Hematopoietic multipotent progenitor cell treated with erythropoietin and hydrocortisone succinate and interleukin-3 and kit ligand, for 8 days (in vitro differentiated cells): ENCODE data around the gene MYO9B.
A peak's percentile ranks its signal among the peaks of the same experiment; 100 is the strongest.
"Not testable (repeated sequence)": the region's sequence is repeated elsewhere in the genome, so short reads cannot be mapped to it uniquely, and the experiment has no call there.

Experiments used
- DNase-seq: peaks from one replicate; pipeline ENCODE4 v3.0.0-alpha.2; 2015

The MYO9B gene

GRCh38 chr19:17121736-17122293 is 46.2 kb downstream of the MYO9B start:
- no peak for DNase-seq

- DNase-seq = no peak
Measured at GRCh38 chr19:17123041-17123440, 47.5 kb downstream of the MYO9B start.

GRCh38 chr19:17124025-17124424 is 48.4 kb downstream of the MYO9B start:
- no peak for DNase-seq

GRCh38 chr19:17125062-17125727 is 49.6 kb downstream of the MYO9B start:
- DNase-seq = no peak

GRCh38 chr19:17125728-17126677 is 50.4 kb downstream of the MYO9B start:
- peak; percentile 44 for DNase-seq

GRCh38 chr19:17127671-17128070 is 52.1 kb downstream of the MYO9B start:
- no peak for DNase-seq

GRCh38 chr19:17128403-17128802 is 52.8 kb downstream of the MYO9B start:
- DNase-seq = no peak

- no peak for DNase-seq
Measured at GRCh38 chr19:17128820-17129219, 53.2 kb downstream of the MYO9B start.

GRCh38 chr19:17129377-17129776 is 53.8 kb downstream of the MYO9B start:
- DNase-seq = no peak

- DNase-seq = peak; percentile 57
Measured at GRCh38 chr19:17135001-17135853, 59.6 kb downstream of the MYO9B start.

GRCh38 chr19:17136021-17136420 is 60.4 kb downstream of the MYO9B start:
- no peak for DNase-seq

- DNase-seq = no peak
Measured at GRCh38 chr19:17136617-17137016, 61.0 kb downstream of the MYO9B start.

GRCh38 chr19:17137417-17137816 is 61.8 kb downstream of the MYO9B start:
- peak; percentile 49 for DNase-seq

- peak; percentile 29 for DNase-seq
Measured at GRCh38 chr19:17138052-17138846, 62.7 kb downstream of the MYO9B start.

- no peak for DNase-seq
Measured at GRCh38 chr19:17138937-17139598, 63.5 kb downstream of the MYO9B start.

GRCh38 chr19:17144771-17145170 is 69.2 kb downstream of the MYO9B start:
- not testable (repeated sequence) for DNase-seq

GRCh38 chr19:17145546-17146497 is 70.2 kb downstream of the MYO9B start:
- no peak for DNase-seq

- no peak for DNase-seq
Measured at GRCh38 chr19:17148130-17148529, 72.6 kb downstream of the MYO9B start.

GRCh38 chr19:17149393-17150135 is 74.0 kb downstream of the MYO9B start:
- no peak for DNase-seq
